Smooth muscle cell (in vitro differentiated cells): ENCODE results near the gene MRPL52. TPM values are rescaled to one million over a fixed set of nuclear protein-coding genes. Genes with fewer than 3 reads are reported as not detected.

Experiments
- DNase-seq: peaks from one replicate; lab custom pipeline; 2025; ENCODE audit not compliant: unreplicated experiment; lab: John Stamatoyannopoulos, UW
- H2AFZ ChIP-seq: fragments of 200-600 bp; sonication (generic); 2 replicates; pipeline ENCODE4 v1.6.0; 2016; ENCODE audit warnings: antibody characterized with exemption, low read depth, mild to moderate bottlenecking
- H3F3A ChIP-seq: fragments of 200-600 bp; sonication (generic); 2 replicates; pipeline ENCODE4 v1.6.0; 2017; ENCODE audit warnings: antibody characterized with exemption, low read depth
- H3K27ac ChIP-seq: fragments of 200-600 bp; sonication (generic); 2 replicates; pipeline ENCODE4 v1.5.1; 2016; ENCODE audit warnings: low read depth, mild to moderate bottlenecking
- H3K27me3 ChIP-seq: fragments of 200-600 bp; sonication (generic); 2 replicates; pipeline ENCODE4 v1.6.1; 2016; ENCODE audit warnings: low read depth, mild to moderate bottlenecking
- H3K36me3 ChIP-seq: fragments of 200-600 bp; sonication (generic); 2 replicates; pipeline ENCODE4 v1.5.1; 2016; ENCODE audit warnings: low read depth
- H3K4me1 ChIP-seq: fragments of 200-600 bp; sonication (generic); 2 replicates; pipeline ENCODE4 v1.5.1; 2016; ENCODE audit warnings: low read depth
- H3K4me2 ChIP-seq: fragments of 200-600 bp; sonication (generic); 2 replicates; pipeline ENCODE4 v1.6.0; 2016; ENCODE audit warnings: mild to moderate bottlenecking
- H3K4me3 ChIP-seq: fragments of 200-600 bp; sonication (generic); 2 replicates; pipeline ENCODE4 v1.5.1; 2016; ENCODE audit warnings: mild to moderate bottlenecking
- H3K79me2 ChIP-seq: fragments of 200-600 bp; sonication (generic); 2 replicates; pipeline ENCODE4 v1.6.0; 2016; ENCODE audit warnings: low read depth, mild to moderate bottlenecking
- H3K9ac ChIP-seq: fragments of 200-600 bp; sonication (generic); 2 replicates; pipeline ENCODE4 v1.6.0; 2016; ENCODE audit warnings: low read depth
- H3K9me3 ChIP-seq: fragments of 200-600 bp; sonication (generic); replicated peaks from 2 replicates; pipeline ENCODE4 v1.5.1; 2016; ENCODE audit warnings: low read depth
- H4K20me1 ChIP-seq: fragments of 200-600 bp; sonication (generic); 2 replicates; pipeline ENCODE4 v1.6.0; 2016; ENCODE audit warnings: low read depth
- CTCF ChIP-seq: fragments of 200-600 bp; sonication (generic); IDR thresholded peaks from 2 replicates; pipeline ENCODE4 v1.5.1; 2017; ENCODE audit warnings: borderline replicate concordance, mild to moderate bottlenecking, antibody characterized with exemption; ENCODE audit not compliant: insufficient read depth, poor library complexity, severe bottlenecking
- WGBS: methylation state at CpG from one replicate; pipeline ENCODE4 v1.1.7; 2016; ENCODE audit warnings: low lambda C conversion rate; 5-methylcytosine and 5-hydroxymethylcytosine counted together
- polyA plus RNA-seq: library from polyadenylated mRNA; unstranded; fragments of >200 nt; fragmentation: Nextera tagmentation; extraction: Ambion mirVana; gene quantifications from 2 replicates; pipeline ENCODE4 v1.2.1, GENCODE V29; 2016
- small RNA-seq: library from RNA; depleted of rRNA; stranded (forward); fragments of <200 nt; gene quantifications from one replicate; pipeline ENCODE3, GENCODE V24; 2014
- total RNA-seq: library from RNA; depleted of rRNA; stranded (reverse); fragments of >200 nt; gene quantifications from 2 replicates; pipeline ENCODE4 v1.2.3, GENCODE V29; 2014

Gene MRPL52
- total and polyA plus RNA-seq, 2 experiments from 2014 or later: 220 to 274 TPM

GRCh38 chr14:22883173-22883976 lies 53.7 kb downstream of the MRPL52 start, which contains the start of gene REM2:
Gene REM2 (plus strand): TSS chr14:22883222. CDS start chr14:22883288, 66 bp downstream.
- 37% methylated on average over 9 of the region's 15 CpGs for WGBS
- Histone ChIP-seq H3K4me3 (peak within 1 kb of the TSS; percentile 24), H4K20me1 (no peaks in the 10 kb centered on the region), H3K4me1 (peaks cover 21% of the 10 kb centered on the region), H2AFZ (no peak within 1 kb of the TSS), H3K9me3 (no peaks in the 10 kb centered on the region), H3K79me2 (no peaks in the 10 kb centered on the region), H3K27me3 (no peaks in the 10 kb centered on the region), H3K9ac (peak within 1 kb of the TSS; percentile 53), H3K4me2 (peak within 1 kb of the TSS; percentile 76), H3F3A (peaks cover 10% of the 10 kb centered on the region), H3K27ac (peak within 1 kb of the TSS; percentile 10), H3K36me3 (no peaks in the 10 kb centered on the region)
- TF ChIP-seq CTCF: no peak
- no peak for DNase-seq

- Histone ChIP-seq H3K9ac (no peak overlapping the region), H3K9me3 (no peaks in the 10 kb centered on the region), H3K4me1 (peaks cover 21% of the 10 kb centered on the region), H3K79me2 (no peaks in the 10 kb centered on the region), H4K20me1 (no peaks in the 10 kb centered on the region), H3K4me2 (no peak overlapping the region), H3F3A (peaks cover 10% of the 10 kb centered on the region), H3K27me3 (no peaks in the 10 kb centered on the region), H3K4me3 (no peak overlapping the region), H2AFZ (no peak overlapping the region), H3K36me3 (no peaks in the 10 kb centered on the region), H3K27ac (no peak overlapping the region)
- DNase-seq: no peak
- no peak for TF ChIP-seq CTCF
- 86% methylated on average over 7 of the region's 7 CpGs for WGBS
Observed at GRCh38 chr14:22884076-22884737, 54.5 kb downstream of the MRPL52 start.

Small RNAs within 50 kb of the gene (small RNA-seq; reads per million reads assigned to genes)
- gene RF00019: not detected

Other genes starting within 250 kb of the MRPL52 start
- gene DAD1, start 240.7 kb upstream of the MRPL52 start, total RNA-seq: 473 and 533 TPM in 2 replicates
- gene DAD1, start 240.7 kb upstream of the MRPL52 start, polyA plus RNA-seq: 519 and 571 TPM in 2 replicates
- 9.7 and 10.5 TPM in 2 replicates for gene ABHD4, start 231.6 kb upstream of the MRPL52 start, total RNA-seq
- 13.9 and 24.1 TPM in 2 replicates for gene ABHD4, start 231.6 kb upstream of the MRPL52 start, polyA plus RNA-seq
- gene OR6J1, start 185.5 kb upstream of the MRPL52 start, total RNA-seq: 0.13 TPM in 1 of 2 replicates, not detected in the other
- not detected in 2 replicates for gene OR6J1, start 185.5 kb upstream of the MRPL52 start, polyA plus RNA-seq
- gene OXA1L, start 63.2 kb upstream of the MRPL52 start, total RNA-seq: 88.8 and 93.8 TPM in 2 replicates
- gene OXA1L, start 63.2 kb upstream of the MRPL52 start, polyA plus RNA-seq: 55.9 and 69.3 TPM in 2 replicates
- gene SLC7A7, start 14.5 kb upstream of the MRPL52 start, total RNA-seq: 10.3 and 18.5 TPM in 2 replicates
- 10.0 and 14.1 TPM in 2 replicates for gene SLC7A7, start 14.5 kb upstream of the MRPL52 start, polyA plus RNA-seq
- gene MMP14, start 6.7 kb downstream of the MRPL52 start, total RNA-seq: 444 and 491 TPM in 2 replicates
- gene MMP14, start 6.7 kb downstream of the MRPL52 start, polyA plus RNA-seq: 52.3 and 58.1 TPM in 2 replicates
- 32.4 and 38.8 TPM in 2 replicates for gene LRP10, start 41.9 kb downstream of the MRPL52 start, total RNA-seq
- gene LRP10, start 41.9 kb downstream of the MRPL52 start, polyA plus RNA-seq: 81.2 and 87.1 TPM in 2 replicates
- 0.22 and 2.6 TPM in 2 replicates for gene REM2, start 53.3 kb downstream of the MRPL52 start, total RNA-seq
- gene REM2, start 53.3 kb downstream of the MRPL52 start, polyA plus RNA-seq: 1.6 and 5.9 TPM in 2 replicates
- 69.8 and 112 TPM in 2 replicates for gene RBM23, start 89.3 kb downstream of the MRPL52 start, total RNA-seq
- 59.3 and 72.4 TPM in 2 replicates for gene RBM23, start 89.3 kb downstream of the MRPL52 start, polyA plus RNA-seq
- 50.3 and 81.2 TPM in 2 replicates for gene PRMT5, start 99.5 kb downstream of the MRPL52 start, total RNA-seq
- gene PRMT5, start 99.5 kb downstream of the MRPL52 start, polyA plus RNA-seq: 80.0 and 82.1 TPM in 2 replicates
- gene HAUS4, start 127.2 kb downstream of the MRPL52 start, total RNA-seq: 15.6 and 30.2 TPM in 2 replicates
- 15.6 and 19.1 TPM in 2 replicates for gene HAUS4, start 127.2 kb downstream of the MRPL52 start, polyA plus RNA-seq
- 20.7 and 21.2 TPM in 2 replicates for gene AJUBA, start 152.7 kb downstream of the MRPL52 start, total RNA-seq
- 19.8 and 23.8 TPM in 2 replicates for gene AJUBA, start 152.7 kb downstream of the MRPL52 start, polyA plus RNA-seq
- 10.2 and 11.9 TPM in 2 replicates for gene C14orf93, start 180.3 kb downstream of the MRPL52 start, total RNA-seq
- 6.7 and 8.4 TPM in 2 replicates for gene C14orf93, start 180.3 kb downstream of the MRPL52 start, polyA plus RNA-seq
- gene PSMB5, start 205.0 kb downstream of the MRPL52 start, total RNA-seq: 161 and 183 TPM in 2 replicates
- 372 and 374 TPM in 2 replicates for gene PSMB5, start 205.0 kb downstream of the MRPL52 start, polyA plus RNA-seq
- gene PSMB11, start 212.3 kb downstream of the MRPL52 start, total RNA-seq: not detected in 2 replicates
- not detected in 2 replicates for gene PSMB11, start 212.3 kb downstream of the MRPL52 start, polyA plus RNA-seq
- gene CDH24, start 227.6 kb downstream of the MRPL52 start, total RNA-seq: 3.6 and 5.5 TPM in 2 replicates
- 6.9 and 8.0 TPM in 2 replicates for gene CDH24, start 227.6 kb downstream of the MRPL52 start, polyA plus RNA-seq